ENCODE measurements around the gene LINC00237. TPM values are rescaled to one million over a fixed set of nuclear protein-coding genes. Genes with fewer than 3 reads are reported as not detected.

The LINC00237 gene
- polyA plus RNA-seq, 2 of the 4 experiments (the other 2 are of a cell fraction), result not detected

DNA sequence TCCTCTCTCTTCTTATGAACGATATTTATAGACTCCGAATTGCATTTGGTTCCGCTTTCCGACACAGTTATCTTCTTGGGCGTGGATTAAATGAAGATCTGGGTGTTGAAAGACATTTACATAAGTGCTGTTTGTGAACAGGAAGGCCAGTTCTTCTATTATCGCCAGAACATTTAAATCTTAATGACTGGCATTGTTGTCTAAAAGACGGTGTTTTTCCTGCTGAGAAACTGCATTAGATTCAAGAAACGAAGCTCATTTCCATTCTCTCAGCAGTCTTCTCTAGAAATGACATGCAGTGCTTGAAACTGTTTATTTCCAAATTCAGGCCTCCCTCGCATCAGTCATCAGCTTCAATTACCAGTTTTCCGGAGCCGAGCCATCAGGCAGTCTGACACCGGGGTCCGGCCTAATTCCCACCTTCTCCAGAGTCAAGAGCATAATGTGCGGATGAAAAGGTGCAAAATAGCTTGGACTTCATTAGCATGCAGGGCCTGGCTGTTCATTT lies 16.0 kb downstream of the LINC00237 start:
- no peaks in the 10 kb centered on the region for H3K9me3 ChIP-seq
- FAIRE-seq (no peak), ATAC-seq (no peak), DNase-seq (ENCODE audit: low read depth in 1 of 2, low spot score in 1 of 2) (no peak)
- H3K27ac ChIP-seq, result no peak overlapping the region
- H3K4me1 ChIP-seq, result no peaks in the 10 kb centered on the region
- H3K4me2 ChIP-seq, result no peak overlapping the region
- TF ChIP-seq NR3C1 (IDR thresholded peaks at IDR 0.05) (no peak), HDAC2 (IDR thresholded peaks at IDR 0.05) (no peak), POLR2A (IDR thresholded peaks at IDR 0.05; ENCODE audit: low read length) (no peak)
- H3K4me3 ChIP-seq, result no peak overlapping the region
- POLR2A ChIA-PET, result no interaction called here
- CTCF ChIA-PET, result interaction anchor here (0.7 to 0.9 kb wide), 2 partner anchors 15 to 87 kb away, joined by 3 read pairs; no protein-coding TSS in a partner anchor
- WGBS (ENCODE audit: missing lambda C conversion rate), result 63% methylated on average over 14 of the region's 14 CpGs

DNA sequence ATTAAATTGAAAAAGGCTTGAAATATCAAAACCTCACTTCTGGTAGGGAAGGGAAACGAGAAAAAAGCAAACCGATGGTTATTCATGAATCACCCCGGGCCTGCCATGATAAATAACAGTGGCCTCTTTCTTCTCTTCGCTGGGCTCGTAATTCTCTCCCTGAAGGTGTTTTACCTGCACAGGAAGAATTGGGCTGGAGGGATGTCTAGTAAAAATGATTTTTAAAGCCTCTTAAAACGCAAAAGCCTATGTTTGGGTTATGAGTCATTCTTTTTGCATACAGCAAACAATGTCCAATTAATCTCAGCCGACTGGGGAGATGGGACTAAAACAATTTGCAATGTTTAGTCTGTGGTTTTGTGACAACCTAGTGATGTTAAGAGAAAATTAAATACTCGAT lies 16.8 kb downstream of the LINC00237 start:
- FAIRE-seq (no peak), DNase-seq (ENCODE audit: low read depth in 1 of 2, low spot score in 1 of 2) (no peak), ATAC-seq (no peak)
- ChIA-PET POLR2A (no interaction called here), CTCF (interaction anchor here (0.7 kb wide), 1 partner anchor 14 kb away, joined by 3 read pairs; no protein-coding TSS in a partner anchor)
- H3K4me3 ChIP-seq, result no peak overlapping the region
- no peaks in the 10 kb centered on the region for H3K4me1 ChIP-seq
- H3K9me3 ChIP-seq, result no peaks in the 10 kb centered on the region
- 35% methylated on average over 8 of the region's 8 CpGs for WGBS (ENCODE audit: missing lambda C conversion rate)
- H3K27ac ChIP-seq, result no peak overlapping the region
- H3K4me2 ChIP-seq, result no peak overlapping the region
- no peak for TF ChIP-seq FOXS1 (CRISPR knock-in tag; IDR thresholded peaks at IDR 0.05)
- no peak for TF ChIP-seq HOXB5 (CRISPR knock-in tag; IDR thresholded peaks at IDR 0.05)
- no peak for TF ChIP-seq ZC3H11A (IDR thresholded peaks at IDR 0.05)
- TF ChIP-seq ZNF302 (CRISPR knock-in tag; IDR thresholded peaks at IDR 0.05), result no peak
- TF ChIP-seq FOSL2 (IDR thresholded peaks at IDR 0.05), result no peak
- TF ChIP-seq FOSL2 (CRISPR knock-in tag; IDR thresholded peaks at IDR 0.05), result peak; percentile 6; the same call in 1 of the 2 replicates
- no peak for TF ChIP-seq ZSCAN20 (CRISPR knock-in tag; IDR thresholded peaks at IDR 0.05)

DNA sequence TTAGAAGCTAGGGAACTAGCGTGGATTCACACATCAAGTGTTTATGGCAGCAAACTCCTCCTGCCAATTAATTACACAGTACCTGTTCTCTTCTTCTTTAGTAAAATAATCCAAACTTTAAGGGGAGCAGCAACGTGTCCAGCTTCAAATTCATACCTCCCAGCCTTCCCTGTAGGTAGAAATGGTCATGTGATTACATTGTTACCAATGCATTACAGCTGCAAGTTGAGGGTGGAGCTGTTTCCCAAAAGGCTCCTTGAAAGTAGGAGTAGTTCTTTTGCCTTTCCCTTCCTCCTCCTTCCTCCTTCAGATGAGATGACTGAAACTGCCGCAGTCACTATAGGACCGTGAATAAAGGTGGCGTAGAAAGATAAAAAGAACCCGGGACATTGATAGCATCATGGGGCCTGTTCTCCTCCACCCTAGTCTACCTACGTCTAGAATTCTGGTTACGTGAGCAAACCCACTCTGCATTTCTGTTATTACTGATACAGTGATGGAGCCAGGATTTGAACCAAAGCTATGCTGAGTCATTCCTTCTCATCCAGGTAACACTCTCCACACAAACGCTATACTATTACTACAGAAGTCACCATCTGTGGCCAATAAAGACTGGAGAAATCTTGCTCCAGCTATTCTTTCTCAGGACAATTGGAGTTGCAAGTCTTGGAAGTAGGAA lies 18.2 kb downstream of the LINC00237 start:
- H3K4me1 ChIP-seq, result no peaks in the 10 kb centered on the region
- ChIA-PET CTCF (interaction anchor here (0.9 kb wide), 1 partner anchor 227 kb away, joined by 3 read pairs; no protein-coding TSS in a partner anchor), POLR2A (no interaction called here)
- H3K9me3 ChIP-seq, result no peaks in the 10 kb centered on the region
- DNase-seq (ENCODE audit: low read depth in 1 of 2, low spot score in 1 of 2) (no peak), ATAC-seq (no peak), FAIRE-seq (peak; percentile 46)
- peak; percentile 7 for TF ChIP-seq MAFK (IDR thresholded peaks at IDR 0.05; ENCODE audit: partially characterized antibody)
- TF ChIP-seq, protein P1, sequence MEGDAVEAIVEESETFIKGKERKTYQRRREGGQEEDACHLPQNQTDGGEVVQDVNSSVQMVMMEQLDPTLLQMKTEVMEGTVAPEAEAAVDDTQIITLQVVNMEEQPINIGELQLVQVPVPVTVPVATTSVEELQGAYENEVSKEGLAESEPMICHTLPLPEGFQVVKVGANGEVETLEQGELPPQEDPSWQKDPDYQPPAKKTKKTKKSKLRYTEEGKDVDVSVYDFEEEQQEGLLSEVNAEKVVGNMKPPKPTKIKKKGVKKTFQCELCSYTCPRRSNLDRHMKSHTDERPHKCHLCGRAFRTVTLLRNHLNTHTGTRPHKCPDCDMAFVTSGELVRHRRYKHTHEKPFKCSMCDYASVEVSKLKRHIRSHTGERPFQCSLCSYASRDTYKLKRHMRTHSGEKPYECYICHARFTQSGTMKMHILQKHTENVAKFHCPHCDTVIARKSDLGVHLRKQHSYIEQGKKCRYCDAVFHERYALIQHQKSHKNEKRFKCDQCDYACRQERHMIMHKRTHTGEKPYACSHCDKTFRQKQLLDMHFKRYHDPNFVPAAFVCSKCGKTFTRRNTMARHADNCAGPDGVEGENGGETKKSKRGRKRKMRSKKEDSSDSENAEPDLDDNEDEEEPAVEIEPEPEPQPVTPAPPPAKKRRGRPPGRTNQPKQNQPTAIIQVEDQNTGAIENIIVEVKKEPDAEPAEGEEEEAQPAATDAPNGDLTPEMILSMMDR (IDR thresholded peaks at IDR 0.05), result no peak
- no peak overlapping the region for H3K27ac ChIP-seq
- no peak overlapping the region for H3K4me3 ChIP-seq
- WGBS (ENCODE audit: missing lambda C conversion rate), result 50% methylated on average over 9 of the region's 9 CpGs
- H3K4me2 ChIP-seq, result no peak overlapping the region

DNA sequence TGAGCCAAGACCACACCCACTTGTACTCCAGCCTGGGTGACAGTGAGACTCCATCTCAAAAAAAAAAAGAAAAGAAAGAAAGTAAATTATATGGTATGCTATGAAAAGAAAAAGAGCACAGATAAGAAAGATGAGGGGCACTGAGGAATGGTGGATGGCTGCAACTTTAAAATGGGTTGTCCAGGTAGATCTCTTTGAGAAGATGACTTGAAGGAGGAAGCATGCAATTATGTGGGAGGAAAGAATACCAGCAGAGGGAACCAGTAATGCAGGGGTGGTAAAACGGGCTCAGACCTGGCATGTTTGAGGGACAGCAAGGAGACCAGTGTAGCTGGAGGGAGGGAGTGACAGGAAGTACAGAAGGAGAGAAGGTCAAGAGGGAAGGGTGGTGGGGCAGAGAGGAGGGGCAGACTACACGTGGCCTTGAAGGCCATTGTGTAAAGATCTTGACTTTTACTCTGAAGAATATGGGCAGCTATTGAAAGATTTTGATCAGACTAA lies 22.3 kb downstream of the LINC00237 start:
- ATAC-seq (no peak; a peak in 1 of 6 replicates), FAIRE-seq (no peak), DNase-seq (ENCODE audit: low read depth in 1 of 2, low spot score in 1 of 2) (no peak)
- Histone ChIP-seq H3K4me3 (no peak overlapping the region), H3K4me2 (no peak overlapping the region), H3K9me3 (no peaks in the 10 kb centered on the region), H3K4me1 (no peaks in the 10 kb centered on the region), H3K27ac (no peak overlapping the region)
- POLR2A ChIA-PET, result no interaction called here
- CTCF ChIA-PET, result interaction anchor here (0.7 kb wide), 1 partner anchor 152 kb away, joined by 4 read pairs; no protein-coding TSS in a partner anchor
- WGBS (ENCODE audit: missing lambda C conversion rate), result 1% methylated on average over 2 of the region's 2 CpGs
- TF ChIP-seq EHMT2 (IDR thresholded peaks at IDR 0.05; ENCODE audit: low read depth) (no peak), ZSCAN20 (CRISPR knock-in tag; IDR thresholded peaks at IDR 0.05) (no peak), KDM1A (IDR thresholded peaks at IDR 0.05; ENCODE audit: low read depth) (no peak), TFCP2L1 (CRISPR knock-in tag; IDR thresholded peaks at IDR 0.05) (no peak), NPAS2 (CRISPR knock-in tag; IDR thresholded peaks at IDR 0.05; ENCODE audit: borderline replicate concordance) (no peak), POLR2AphosphoS2 (conservative IDR thresholded peaks at IDR 0.05; ENCODE audit: low read length) (no peak), FOXS1 (CRISPR knock-in tag; IDR thresholded peaks at IDR 0.05) (no peak), RAD21 (conservative IDR thresholded peaks at IDR 0.05 in 1 of 2, IDR thresholded peaks at IDR 0.05 in 1 of 2) (no peak)
- TF ChIP-seq, protein P2, sequence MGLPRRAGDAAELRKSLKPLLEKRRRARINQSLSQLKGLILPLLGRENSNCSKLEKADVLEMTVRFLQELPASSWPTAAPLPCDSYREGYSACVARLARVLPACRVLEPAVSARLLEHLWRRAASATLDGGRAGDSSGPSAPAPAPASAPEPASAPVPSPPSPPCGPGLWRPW (IDR thresholded peaks at IDR 0.05), result no peak
- TF ChIP-seq, protein P1 (IDR thresholded peaks at IDR 0.05), result no peak
- TF ChIP-seq, protein P3, sequence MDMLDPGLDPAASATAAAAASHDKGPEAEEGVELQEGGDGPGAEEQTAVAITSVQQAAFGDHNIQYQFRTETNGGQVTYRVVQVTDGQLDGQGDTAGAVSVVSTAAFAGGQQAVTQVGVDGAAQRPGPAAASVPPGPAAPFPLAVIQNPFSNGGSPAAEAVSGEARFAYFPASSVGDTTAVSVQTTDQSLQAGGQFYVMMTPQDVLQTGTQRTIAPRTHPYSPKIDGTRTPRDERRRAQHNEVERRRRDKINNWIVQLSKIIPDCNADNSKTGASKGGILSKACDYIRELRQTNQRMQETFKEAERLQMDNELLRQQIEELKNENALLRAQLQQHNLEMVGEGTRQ (IDR thresholded peaks at IDR 0.05), result no peak
- TF ChIP-seq, protein P4, sequence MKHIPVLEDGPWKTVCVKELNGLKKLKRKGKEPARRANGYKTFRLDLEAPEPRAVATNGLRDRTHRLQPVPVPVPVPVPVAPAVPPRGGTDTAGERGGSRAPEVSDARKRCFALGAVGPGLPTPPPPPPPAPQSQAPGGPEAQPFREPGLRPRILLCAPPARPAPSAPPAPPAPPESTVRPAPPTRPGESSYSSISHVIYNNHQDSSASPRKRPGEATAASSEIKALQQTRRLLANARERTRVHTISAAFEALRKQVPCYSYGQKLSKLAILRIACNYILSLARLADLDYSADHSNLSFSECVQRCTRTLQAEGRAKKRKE (CRISPR knock-in tag; IDR thresholded peaks at IDR 0.05; ENCODE audit: low read depth), result no peak
- TF ChIP-seq, protein P5, sequence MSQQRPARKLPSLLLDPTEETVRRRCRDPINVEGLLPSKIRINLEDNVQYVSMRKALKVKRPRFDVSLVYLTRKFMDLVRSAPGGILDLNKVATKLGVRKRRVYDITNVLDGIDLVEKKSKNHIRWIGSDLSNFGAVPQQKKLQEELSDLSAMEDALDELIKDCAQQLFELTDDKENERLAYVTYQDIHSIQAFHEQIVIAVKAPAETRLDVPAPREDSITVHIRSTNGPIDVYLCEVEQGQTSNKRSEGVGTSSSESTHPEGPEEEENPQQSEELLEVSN (IDR thresholded peaks at IDR 0.05; ENCODE audit: borderline replicate concordance, low read depth), result no peak

Measured in A549 (cell line).